Measurements from ENCODE around the gene SPAG8. TPM values are rescaled to one million over a fixed set of nuclear protein-coding genes. Genes with fewer than 3 reads are reported as not detected.
A peak's percentile ranks its signal among the peaks of the same experiment; 100 is the strongest.

The SPAG8 gene
- total and polyA plus RNA-seq, 9 of the 15 experiments (the other 6 are each of a cell fraction or from before 2014, with no cell fraction given): 0.03 to 0.47 (median 0.21) TPM

- TF ChIP-seq ZZZ3 (IDR thresholded peaks at IDR 0.05) (no peak), ATF1 (CRISPR knock-in tag; IDR thresholded peaks at IDR 0.05) (no peak), ATF1 (tag; IDR thresholded peaks at IDR 0.05) (no peak), STAG1 (CRISPR knock-in tag; IDR thresholded peaks at IDR 0.05; ENCODE audit: borderline replicate concordance) (no peak), MXI1 (IDR thresholded peaks at IDR 0.05; ENCODE audit: low read depth, low read length) (no peak), CHD2 (IDR thresholded peaks at IDR 0.05; ENCODE audit: low read depth, low read length) (no peak), CTCF (IDR thresholded peaks at IDR 0.05 in 2 of 3, conservative IDR thresholded peaks at IDR 0.05 in 1 of 3; ENCODE audit: insufficient read depth in 2 of 3, low read depth in 1 of 3, low read length in 3 of 3) (peak; percentile 34 to 53 (median 34); a peak in 5 of 6 replicates), ZNF696 (CRISPR knock-in tag; conservative IDR thresholded peaks at IDR 0.05) (no peak), EGR1 (conservative IDR thresholded peaks at IDR 0.05) (no peak), PPARD (CRISPR knock-in tag; IDR thresholded peaks at IDR 0.05) (no peak), NFIC (IDR thresholded peaks at IDR 0.05) (0 out of 2 replicates have a peak, but pooled peaks have one; percentile 24), SAFB (IDR thresholded peaks at IDR 0.05; ENCODE audit: borderline replicate concordance, low read depth, low read length) (no peak), PHB2 (IDR thresholded peaks at IDR 0.05; ENCODE audit: low read depth) (no peak), NR2C1 (IDR thresholded peaks at IDR 0.05) (peak; percentile 93), NR2C1 (tag; IDR thresholded peaks at IDR 0.05) (peak; percentile 94), TAF1 (IDR thresholded peaks at IDR 0.05; ENCODE audit: control insufficient read depth, extremely low read depth, insufficient read depth, low read length, severe bottlenecking) (no peak), ZNF212 (CRISPR knock-in tag; IDR thresholded peaks at IDR 0.05) (no peak), DPF2 (IDR thresholded peaks at IDR 0.05) (0 out of 2 replicates have a peak, but pooled peaks have one; percentile 34), XRCC4 (IDR thresholded peaks at IDR 0.05; ENCODE audit: extremely low read depth, insufficient read depth, insufficient read length) (no peak), TARDBP (IDR thresholded peaks at IDR 0.05) (no peak), DLX4 (CRISPR knock-in tag; IDR thresholded peaks at IDR 0.05) (no peak), ZBTB2 (IDR thresholded peaks at IDR 0.05) (no peak), THAP7 (CRISPR knock-in tag; IDR thresholded peaks at IDR 0.05) (no peak)
- TF ChIP-seq, protein P1, sequence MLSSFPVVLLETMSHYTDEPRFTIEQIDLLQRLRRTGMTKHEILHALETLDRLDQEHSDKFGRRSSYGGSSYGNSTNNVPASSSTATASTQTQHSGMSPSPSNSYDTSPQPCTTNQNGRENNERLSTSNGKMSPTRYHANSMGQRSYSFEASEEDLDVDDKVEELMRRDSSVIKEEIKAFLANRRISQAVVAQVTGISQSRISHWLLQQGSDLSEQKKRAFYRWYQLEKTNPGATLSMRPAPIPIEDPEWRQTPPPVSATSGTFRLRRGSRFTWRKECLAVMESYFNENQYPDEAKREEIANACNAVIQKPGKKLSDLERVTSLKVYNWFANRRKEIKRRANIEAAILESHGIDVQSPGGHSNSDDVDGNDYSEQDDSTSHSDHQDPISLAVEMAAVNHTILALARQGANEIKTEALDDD (IDR thresholded peaks at IDR 0.05): no peak
- TF ChIP-seq, protein P2, sequence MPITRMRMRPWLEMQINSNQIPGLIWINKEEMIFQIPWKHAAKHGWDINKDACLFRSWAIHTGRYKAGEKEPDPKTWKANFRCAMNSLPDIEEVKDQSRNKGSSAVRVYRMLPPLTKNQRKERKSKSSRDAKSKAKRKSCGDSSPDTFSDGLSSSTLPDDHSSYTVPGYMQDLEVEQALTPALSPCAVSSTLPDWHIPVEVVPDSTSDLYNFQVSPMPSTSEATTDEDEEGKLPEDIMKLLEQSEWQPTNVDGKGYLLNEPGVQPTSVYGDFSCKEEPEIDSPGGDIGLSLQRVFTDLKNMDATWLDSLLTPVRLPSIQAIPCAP (CRISPR knock-in tag; IDR thresholded peaks at IDR 0.05; ENCODE audit: borderline replicate concordance): no peak
Measured at GRCh38 chr9:35814106-35814840, 2.2 kb upstream of the SPAG8 start (continued).

Data from K562 (cell line).